Measurements from ENCODE around the gene CENPP.

CENPP gene

GRCh38 chr9:92295827-92296258, 29.9 kb upstream of the CENPP start:
- no peak for TF ChIP-seq POLR2A (IDR thresholded peaks at IDR 0.05; ENCODE audit: low read depth, low read length)
- no peak for DNase-seq (ENCODE audit: insufficient read length, low spot score)
- no peak for FAIRE-seq

DNA sequence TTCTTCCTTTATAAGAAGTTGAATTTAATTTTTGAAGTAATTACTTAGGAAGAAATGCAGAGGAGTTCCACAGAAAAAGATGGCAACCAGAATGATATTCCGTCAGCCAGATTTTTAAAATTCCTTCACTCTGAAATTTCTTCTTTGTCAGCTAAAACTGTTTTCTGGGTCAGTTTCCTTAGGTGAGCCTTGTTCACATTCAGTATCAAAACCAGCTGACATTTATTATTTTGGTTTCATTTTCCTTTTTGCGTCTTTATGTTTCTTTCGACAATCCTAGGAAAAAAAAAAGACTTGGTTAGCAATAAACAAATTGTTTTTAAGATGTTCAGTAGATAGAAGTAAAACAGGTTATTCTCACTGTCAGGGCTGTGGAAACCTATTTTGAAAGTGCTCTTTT, 28.1 kb upstream of the CENPP start:
- FAIRE-seq (no peak), DNase-seq (ENCODE audit: insufficient read length, low spot score) (no peak)
- no peak for TF ChIP-seq POLR2A (IDR thresholded peaks at IDR 0.05; ENCODE audit: low read depth, low read length)

DNA sequence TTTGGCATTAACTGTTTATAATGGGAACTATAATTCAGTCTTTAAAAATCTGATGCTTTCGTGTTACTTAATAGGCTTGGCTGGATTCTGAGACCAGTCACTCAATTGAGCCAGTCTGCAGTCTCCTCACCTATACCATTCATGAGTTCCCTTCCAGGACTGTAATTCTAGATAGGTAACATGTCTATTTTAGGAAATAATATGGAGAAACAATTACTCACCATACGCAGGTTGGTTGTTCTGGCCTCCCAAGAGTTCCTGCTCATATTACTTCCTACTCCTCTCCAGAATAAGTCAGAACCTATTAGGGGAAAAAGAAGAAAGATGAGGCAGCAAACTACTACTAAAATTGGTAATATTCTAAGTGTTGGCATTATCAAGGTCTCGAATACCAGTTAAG, 27.7 kb upstream of the CENPP start:
- DNase-seq (ENCODE audit: insufficient read length, low spot score) (no peak), FAIRE-seq (no peak)
- no peak for TF ChIP-seq POLR2A (IDR thresholded peaks at IDR 0.05; ENCODE audit: low read depth, low read length)

DNA sequence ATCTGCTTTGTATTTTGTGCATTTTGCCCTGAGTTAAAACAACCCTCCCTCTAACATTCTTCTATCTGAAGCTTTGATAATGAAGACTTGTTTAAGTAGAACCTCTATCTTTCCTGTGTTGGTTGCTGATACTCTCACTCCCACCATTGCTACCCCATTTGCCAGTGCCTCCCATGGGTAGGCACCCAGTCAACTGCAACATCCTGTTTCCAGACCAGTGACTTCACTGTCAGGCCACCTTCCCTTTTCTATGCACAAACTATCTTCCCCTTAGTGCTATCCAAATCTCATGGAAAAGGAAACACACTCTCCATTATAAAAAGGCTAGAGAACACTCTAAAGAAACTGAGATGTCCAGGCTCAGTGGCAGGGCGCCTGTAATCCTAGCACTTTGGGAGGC, 26.6 kb upstream of the CENPP start:
- DNase-seq (ENCODE audit: insufficient read length, low spot score) (no peak), FAIRE-seq (peak; percentile 20)
- no peak for TF ChIP-seq POLR2A (IDR thresholded peaks at IDR 0.05; ENCODE audit: low read depth, low read length)

- DNase-seq (ENCODE audit: insufficient read length, low spot score): no peak
- TF ChIP-seq POLR2A (IDR thresholded peaks at IDR 0.05; ENCODE audit: low read depth, low read length): no peak
- FAIRE-seq: no peak
Measured at GRCh38 chr9:92300936-92301335, 24.8 kb upstream of the CENPP start.

GRCh38 chr9:92308893-92309292, 16.9 kb upstream of the CENPP start:
- no peak for TF ChIP-seq POLR2A (IDR thresholded peaks at IDR 0.05; ENCODE audit: low read depth, low read length)
- FAIRE-seq (no peak), DNase-seq (ENCODE audit: insufficient read length, low spot score) (no peak)

GRCh38 chr9:92310562-92310961, 15.2 kb upstream of the CENPP start:
- FAIRE-seq: no peak
- DNase-seq (ENCODE audit: insufficient read length, low spot score): no peak
- TF ChIP-seq POLR2A (IDR thresholded peaks at IDR 0.05; ENCODE audit: low read depth, low read length): no peak

- FAIRE-seq (no peak), DNase-seq (ENCODE audit: insufficient read length, low spot score) (no peak)
- TF ChIP-seq POLR2A (IDR thresholded peaks at IDR 0.05; ENCODE audit: low read depth, low read length): no peak
Measured at GRCh38 chr9:92312887-92313623, 12.7 kb upstream of the CENPP start.

DNA sequence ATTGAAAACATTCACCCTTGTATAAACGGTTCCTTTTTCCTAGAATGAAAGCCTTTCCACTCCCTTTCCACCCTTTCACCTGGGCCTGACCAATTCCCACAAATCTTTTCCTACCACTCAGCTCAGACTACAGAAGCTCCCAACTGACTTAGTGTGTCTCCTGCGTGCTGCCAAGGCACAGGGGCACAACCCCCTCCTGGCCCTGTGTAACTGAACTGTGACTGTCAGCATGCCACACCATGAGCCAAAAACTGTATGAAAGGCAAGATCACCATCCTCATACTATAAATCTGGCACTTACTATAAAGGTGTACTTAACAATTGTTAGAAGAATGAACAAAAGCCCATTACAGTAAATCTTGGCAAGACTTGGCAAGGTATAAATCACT, 12.1 kb upstream of the CENPP start:
- FAIRE-seq (no peak), DNase-seq (ENCODE audit: insufficient read length, low spot score) (no peak)
- TF ChIP-seq POLR2A (IDR thresholded peaks at IDR 0.05; ENCODE audit: low read depth, low read length): no peak

DNA sequence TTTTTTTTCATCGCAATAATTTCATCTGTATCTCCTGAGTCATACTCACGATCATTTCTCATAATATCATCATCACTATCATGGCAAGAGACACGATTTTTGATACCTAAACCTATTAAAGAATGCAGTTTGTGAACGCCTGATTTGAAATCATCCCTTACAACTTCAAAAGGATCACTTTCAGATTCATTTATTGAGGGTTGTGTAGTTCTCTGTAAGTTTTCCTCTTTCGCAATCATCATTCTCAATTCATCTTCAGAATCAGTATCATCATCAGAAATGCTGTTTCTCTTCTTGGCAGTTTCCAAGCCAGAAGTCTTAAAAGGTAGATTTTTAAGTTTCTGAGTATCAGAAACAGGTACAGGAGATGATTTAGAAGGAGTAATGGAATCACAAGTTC, 10.3 kb upstream of the CENPP start:
- no peak for TF ChIP-seq POLR2A (IDR thresholded peaks at IDR 0.05; ENCODE audit: low read depth, low read length)
- FAIRE-seq: no peak
- no peak for DNase-seq (ENCODE audit: insufficient read length, low spot score)

DNA sequence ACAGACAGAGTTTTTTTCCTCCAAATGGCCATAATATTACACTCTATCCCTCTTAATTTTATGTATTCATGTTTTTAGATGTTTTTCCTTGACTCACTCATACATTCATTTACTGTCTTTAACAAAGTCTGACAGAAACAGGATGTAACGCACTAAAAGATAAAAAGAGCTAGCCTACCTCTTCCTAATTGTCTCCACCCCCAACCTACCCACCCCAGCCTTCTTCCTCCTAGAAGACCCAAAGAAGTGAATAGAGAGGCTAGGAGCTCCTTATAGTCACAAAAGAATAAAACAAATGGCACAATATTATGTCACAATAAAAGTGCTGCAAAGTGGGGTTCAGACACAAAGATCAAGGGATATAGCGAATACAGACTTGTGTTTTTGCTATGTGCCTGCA, 1.3 kb upstream of the CENPP start:
- no peak for FAIRE-seq
- TF ChIP-seq POLR2A (IDR thresholded peaks at IDR 0.05; ENCODE audit: low read depth, low read length): no peak
- no peak for DNase-seq (ENCODE audit: insufficient read length, low spot score)

DNA sequence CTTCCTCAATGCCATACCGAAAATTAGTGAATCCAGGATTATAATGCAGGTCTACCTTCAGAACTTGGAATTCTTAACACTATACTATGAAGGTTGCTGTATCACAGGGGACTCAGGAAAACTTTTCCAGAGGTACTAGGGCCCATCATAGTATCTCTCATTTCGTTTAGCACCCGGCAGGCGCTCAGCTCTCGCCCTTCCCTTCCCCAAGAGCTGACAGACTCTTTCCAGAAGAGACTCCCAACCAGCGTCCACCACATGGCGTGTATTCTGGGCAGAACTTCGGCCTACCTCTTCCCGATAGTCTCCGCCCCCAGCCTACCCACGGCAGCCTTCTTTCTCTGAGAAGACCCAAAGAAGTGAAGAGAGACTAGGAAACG, 874 bp upstream of the CENPP start:
- DNase-seq (ENCODE audit: insufficient read length, low spot score): peak; percentile 46
- FAIRE-seq: no peak
- TF ChIP-seq POLR2A (IDR thresholded peaks at IDR 0.05; ENCODE audit: low read depth, low read length): no peak

DNA sequence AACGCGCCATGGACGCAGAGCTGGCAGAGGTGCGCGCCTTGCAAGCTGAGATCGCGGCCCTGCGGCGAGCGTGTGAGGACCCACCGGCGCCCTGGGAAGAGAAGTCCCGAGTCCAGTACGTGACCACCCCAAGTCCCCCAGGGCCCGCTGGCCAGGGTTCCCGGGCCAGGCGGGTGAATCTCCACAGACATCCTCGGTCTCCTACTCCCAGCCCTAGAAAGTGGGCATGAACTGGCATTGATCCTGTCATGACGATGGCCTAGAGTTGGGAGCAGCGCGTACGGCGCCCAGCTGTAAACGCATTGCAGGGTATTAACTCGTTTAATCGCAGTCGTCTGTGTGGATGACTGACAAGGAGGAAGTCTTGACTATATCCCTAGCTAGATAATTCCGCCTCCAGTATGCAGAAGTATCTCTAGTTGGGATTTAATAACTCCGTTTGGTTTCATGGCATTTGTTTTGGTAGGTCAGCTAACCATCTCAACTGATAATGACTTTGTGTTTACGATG, 293 bp downstream of the CENPP start:
- DNase-seq (ENCODE audit: insufficient read length, low spot score) (no peak), FAIRE-seq (no peak)
- peak; percentile 95; the same call in 1 of the 2 replicates for TF ChIP-seq POLR2A (IDR thresholded peaks at IDR 0.05; ENCODE audit: low read depth, low read length)

DNA sequence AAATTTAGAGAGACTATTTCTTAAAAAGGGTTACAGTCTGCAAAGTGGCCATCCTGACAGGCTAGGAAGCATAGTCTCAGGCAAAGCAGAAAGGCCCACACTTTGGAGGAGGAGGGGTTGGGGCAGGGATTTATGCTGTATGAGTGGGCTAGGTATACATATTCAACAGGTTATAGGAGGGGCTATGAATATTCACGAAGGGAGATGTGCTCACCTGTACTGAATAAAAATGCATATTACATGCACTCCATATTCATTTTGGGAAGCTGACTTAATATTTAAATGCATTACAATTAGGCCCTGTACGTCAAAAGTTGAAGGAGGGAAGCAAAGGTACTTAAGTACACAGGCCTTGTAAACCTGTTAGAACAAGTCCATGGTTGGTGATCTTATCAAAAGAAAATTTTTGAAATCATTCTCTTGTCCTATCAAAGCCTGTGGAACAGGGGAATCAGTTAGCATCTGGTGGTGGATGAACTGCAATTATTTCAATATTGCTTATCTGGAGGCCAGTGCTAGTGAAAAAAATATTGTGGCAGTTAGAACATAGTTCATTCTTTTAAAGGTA, 1.6 kb downstream of the CENPP start:
- no peak for TF ChIP-seq POLR2A (IDR thresholded peaks at IDR 0.05; ENCODE audit: low read depth, low read length)
- FAIRE-seq (no peak), DNase-seq (ENCODE audit: insufficient read length, low spot score) (no peak)

DNA sequence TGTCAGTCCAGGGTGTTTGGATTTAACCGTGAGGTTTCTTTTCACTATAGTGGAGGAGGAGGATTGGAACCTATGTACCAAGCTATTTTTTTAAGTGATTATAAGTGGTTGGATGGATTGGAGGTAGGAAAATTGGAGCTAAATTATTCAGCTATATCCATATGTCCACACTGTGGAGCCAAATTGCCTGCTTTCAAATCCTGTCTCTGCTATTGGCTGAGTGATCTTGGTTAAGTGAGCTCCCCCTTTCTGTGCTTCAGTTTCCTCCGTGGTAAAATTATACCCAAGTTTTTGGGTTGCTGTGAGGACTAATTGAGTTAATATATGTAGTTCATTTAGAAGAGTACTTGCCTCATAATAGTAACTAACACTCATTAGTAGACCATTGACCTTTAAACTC, 2.5 kb downstream of the CENPP start:
- DNase-seq (ENCODE audit: insufficient read length, low spot score) (peak; percentile 17), FAIRE-seq (no peak)
- TF ChIP-seq POLR2A (IDR thresholded peaks at IDR 0.05; ENCODE audit: low read depth, low read length): no peak

Data from H54 (cell line).